Measurements from ENCODE around the gene GIPR.

DNA sequence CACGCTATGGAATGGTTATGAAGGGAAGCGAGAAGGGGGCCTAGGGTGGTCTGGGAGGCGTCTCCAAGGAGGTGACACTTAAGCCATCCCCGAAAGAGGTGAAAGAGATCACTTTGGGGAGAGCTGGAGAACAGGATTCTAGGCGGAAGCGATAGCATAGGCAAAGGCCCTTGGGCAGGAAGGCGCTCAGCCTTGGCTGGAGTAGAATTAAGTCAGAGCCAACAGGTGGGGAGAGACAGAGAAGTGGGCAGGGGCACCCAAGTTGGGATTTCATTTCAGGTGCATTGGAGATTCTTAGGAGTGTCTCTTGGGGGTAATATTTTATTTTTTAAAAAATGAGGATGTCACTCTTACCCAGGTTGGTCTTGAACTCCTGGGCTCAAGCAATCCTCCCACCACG, 14.1 kb downstream of the GIPR start:
- TF ChIP-seq POLR2AphosphoS5 (IDR thresholded peaks at IDR 0.05) (no peak), POLR2A (IDR thresholded peaks at IDR 0.05) (no peak)
- TF ChIP-seq, protein P1, sequence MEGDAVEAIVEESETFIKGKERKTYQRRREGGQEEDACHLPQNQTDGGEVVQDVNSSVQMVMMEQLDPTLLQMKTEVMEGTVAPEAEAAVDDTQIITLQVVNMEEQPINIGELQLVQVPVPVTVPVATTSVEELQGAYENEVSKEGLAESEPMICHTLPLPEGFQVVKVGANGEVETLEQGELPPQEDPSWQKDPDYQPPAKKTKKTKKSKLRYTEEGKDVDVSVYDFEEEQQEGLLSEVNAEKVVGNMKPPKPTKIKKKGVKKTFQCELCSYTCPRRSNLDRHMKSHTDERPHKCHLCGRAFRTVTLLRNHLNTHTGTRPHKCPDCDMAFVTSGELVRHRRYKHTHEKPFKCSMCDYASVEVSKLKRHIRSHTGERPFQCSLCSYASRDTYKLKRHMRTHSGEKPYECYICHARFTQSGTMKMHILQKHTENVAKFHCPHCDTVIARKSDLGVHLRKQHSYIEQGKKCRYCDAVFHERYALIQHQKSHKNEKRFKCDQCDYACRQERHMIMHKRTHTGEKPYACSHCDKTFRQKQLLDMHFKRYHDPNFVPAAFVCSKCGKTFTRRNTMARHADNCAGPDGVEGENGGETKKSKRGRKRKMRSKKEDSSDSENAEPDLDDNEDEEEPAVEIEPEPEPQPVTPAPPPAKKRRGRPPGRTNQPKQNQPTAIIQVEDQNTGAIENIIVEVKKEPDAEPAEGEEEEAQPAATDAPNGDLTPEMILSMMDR (IDR thresholded peaks at IDR 0.05), result no peak

All from upper lobe of left lung (tissue), 4 donors.